ENCODE data around the gene SELENOF. TPM values are rescaled to one million over a fixed set of nuclear protein-coding genes. Genes with fewer than 3 reads are reported as not detected.

SELENOF gene
- total RNA-seq, result 100 to 1,000 TPM in 2 of 4 donors, 10 to 100 TPM in 2; 84.0 to 216 (median 112) TPM

- no peak for TF ChIP-seq CTCF (IDR thresholded peaks at IDR 0.05; ENCODE audit: low read depth)
Measured at GRCh38 chr1:86913896-86914600, at the start of gene SELENOF. SELENOF (minus strand) TSS chr1:86914126; CDS start chr1:86914111, 15 bp downstream.

GRCh38 chr1:86960548-86960947, 46.6 kb upstream of the SELENOF start:
- TF ChIP-seq CTCF (IDR thresholded peaks at IDR 0.05; ENCODE audit: low read depth), result no peak

GRCh38 chr1:86957221-86957620, 43.3 kb upstream of the SELENOF start:
- no peak for TF ChIP-seq CTCF (IDR thresholded peaks at IDR 0.05; ENCODE audit: low read depth)

GRCh38 chr1:86956221-86956620, 42.3 kb upstream of the SELENOF start:
- TF ChIP-seq CTCF (IDR thresholded peaks at IDR 0.05; ENCODE audit: low read depth), result no peak

- no peak for TF ChIP-seq CTCF (IDR thresholded peaks at IDR 0.05; ENCODE audit: low read depth)
Measured at GRCh38 chr1:86955678-86956077, 41.8 kb upstream of the SELENOF start.

- TF ChIP-seq CTCF (IDR thresholded peaks at IDR 0.05; ENCODE audit: low read depth), result no peak
Measured at GRCh38 chr1:86953167-86953566, 39.2 kb upstream of the SELENOF start.

GRCh38 chr1:86951430-86951829, 37.5 kb upstream of the SELENOF start:
- no peak for TF ChIP-seq CTCF (IDR thresholded peaks at IDR 0.05; ENCODE audit: low read depth)

All from subcutaneous adipose tissue (tissue), 4 donors.